GM19467 (cell line): ENCODE data around the gene GRID2IP.

ENCODE experiments used
- ATAC-seq: cut with Tn5 transposase; IDR thresholded peaks from one replicate; pipeline ENCODE4 v1.9.1; 2021; ENCODE audit warnings: mild to moderate bottlenecking, moderate library complexity; ENCODE audit not compliant: unreplicated experiment

The GRID2IP gene

GRCh38 chr7:6563936-6564770, 12.9 kb upstream of the GRID2IP start:
- no peak for ATAC-seq

GRCh38 chr7:6562106-6562505, 10.8 kb upstream of the GRID2IP start:
- ATAC-seq, result no peak

GRCh38 chr7:6559896-6560295, 8.6 kb upstream of the GRID2IP start:
- no peak for ATAC-seq

GRCh38 chr7:6558837-6559236, 7.6 kb upstream of the GRID2IP start:
- ATAC-seq, result no peak

- ATAC-seq, result no peak
These were observed 4.9 kb upstream of the GRID2IP start for GRCh38 chr7:6556196-6556595.

GRCh38 chr7:6554848-6555247, 3.6 kb upstream of the GRID2IP start:
- ATAC-seq, result no peak

- ATAC-seq, result no peak
These were observed 2.3 kb upstream of the GRID2IP start for GRCh38 chr7:6553448-6554044.

- ATAC-seq, result no peak
These were observed 3.9 kb downstream of the GRID2IP start for GRCh38 chr7:6547400-6547799.

- no peak for ATAC-seq
These were observed 4.6 kb downstream of the GRID2IP start for GRCh38 chr7:6546498-6547251.

GRCh38 chr7:6545398-6546126, 5.7 kb downstream of the GRID2IP start:
- ATAC-seq, result no peak

GRCh38 chr7:6542368-6542767, 8.9 kb downstream of the GRID2IP start:
- ATAC-seq, result no peak

- ATAC-seq, result no peak
These were observed 14.7 kb downstream of the GRID2IP start for GRCh38 chr7:6536262-6537260.

GRCh38 chr7:6533893-6534495, 17.3 kb downstream of the GRID2IP start:
- ATAC-seq, result no peak

- ATAC-seq, result no peak
These were observed 18.7 kb downstream of the GRID2IP start for GRCh38 chr7:6532516-6532915.

- no peak for ATAC-seq
These were observed 19.6 kb downstream of the GRID2IP start for GRCh38 chr7:6531492-6532279.

GRCh38 chr7:6530626-6531491, 20.4 kb downstream of the GRID2IP start:
- no peak for ATAC-seq

- no peak for ATAC-seq
These were observed 21.6 kb downstream of the GRID2IP start for GRCh38 chr7:6529643-6530042.
